A549 (cell line): ENCODE data around the gene ZP3. TPM values are rescaled to one million over a fixed set of nuclear protein-coding genes. Genes with fewer than 3 reads are reported as not detected.

ENCODE experiments used
- ATAC-seq, 2 experiments: fragments of 200-7000 bp in 1 of 2; fragments of >200 bp in 1 of 2; cut with Nextera tagmentation in 1 of 2; cut with Tn5 transposase in 1 of 2; 3 replicates each; pipeline versions ENCODE4 v1.8.0 to v1.9.1; 2018 to 2020; ENCODE audit warnings: mild to moderate bottlenecking in 1 of 2, moderate library complexity in 1 of 2
- CTCF ChIA-PET: fragments of 300-600 bp; sonication (Branson Sonifier 250); formaldehyde crosslinking; extraction: SDS; loops from one replicate; lab custom pipeline; 2021; ENCODE audit warnings: antibody characterized with exemption, inconsistent platforms; lab: Yijun Ruan, JAX
- POLR2A ChIA-PET: fragments of 350-600 bp; formaldehyde crosslinking; extraction: SDS; loops from one replicate; lab custom pipeline; 2021; ENCODE audit warnings: antibody characterized with exemption, inconsistent platforms; lab: Yijun Ruan, JAX
- DNase-seq, 2 experiments: peaks; one replicate each; pipeline versions ENCODE4 v3.0.0 to v3.0.0-alpha.2; 2011 to 2016; ENCODE audit warnings: low read depth in 1 of 2, low spot score in 1 of 2
- FAIRE-seq: peaks from 2 replicates; lab custom pipeline; 2011; peaks lifted over from hg19 to GRCh38; lab: Jason Lieb, UNC
- H3K27ac ChIP-seq, 2 experiments: fragments of >200 bp; sonication (Bioruptor Twin); formaldehyde crosslinking; 3 replicates each; pipeline ENCODE4 v1.5.1; 2016 to 2017
- H3K4me1 ChIP-seq: fragments of >200 bp; sonication (Bioruptor Twin); formaldehyde crosslinking; 3 replicates; pipeline ENCODE4 v1.6.1; 2016
- H3K4me2 ChIP-seq: fragments of >200 bp; sonication (Bioruptor Twin); formaldehyde crosslinking; 3 replicates; pipeline ENCODE4 v1.6.1; 2016
- H3K4me3 ChIP-seq: fragments of >200 bp; sonication (Bioruptor Twin); formaldehyde crosslinking; 3 replicates; pipeline ENCODE4 v1.5.1; 2016
- H3K9me3 ChIP-seq: fragments of >200 bp; sonication (Bioruptor Twin); formaldehyde crosslinking; 3 replicates; pipeline ENCODE4 v1.6.1; 2016
- CBX2 ChIP-seq: fragments of 200-600 bp; sonication (generic); IDR thresholded peaks from 2 replicates; pipeline ENCODE4 v1.6.1; 2016; ENCODE audit warnings: low read depth, mild to moderate bottlenecking, borderline replicate concordance
- CEBPB ChIP-seq, 2 experiments: fragments of >200 bp in 1 of 2; sonication (Bioruptor Twin) in 1 of 2; formaldehyde crosslinking in 1 of 2; IDR thresholded peaks; 2 replicates each; pipeline ENCODE4 v1.6.1; 2012 to 2016
- CHD2 ChIP-seq: fragments of 150-350 bp; IDR thresholded peaks from 2 replicates; pipeline ENCODE4 v1.6.1; 2014; ENCODE audit warnings: low read length; ENCODE audit not compliant: partially characterized antibody
- CHD4 ChIP-seq: fragments of 200-600 bp; sonication (generic); IDR thresholded peaks from 2 replicates; pipeline ENCODE4 v1.6.1; 2016; ENCODE audit warnings: antibody characterized with exemption, mild to moderate bottlenecking, borderline replicate concordance
- EHF ChIP-seq: fragments of 250-450 bp; sonication (Bioruptor Pico); IDR thresholded peaks from 2 replicates; pipeline ENCODE4 v1.5.0; 2020; ENCODE audit warnings: mild to moderate bottlenecking
- ESRRA ChIP-seq: fragments of 150-350 bp; IDR thresholded peaks from 2 replicates; pipeline ENCODE4 v1.6.1; 2014; ENCODE audit warnings: mild to moderate bottlenecking, low read length, borderline replicate concordance
- FOXS1 ChIP-seq: fragments of 250-450 bp; sonication (Bioruptor Pico); IDR thresholded peaks from 2 replicates; pipeline ENCODE4 v1.5.0; 2020; ENCODE audit warnings: mild to moderate bottlenecking, moderate library complexity
- HOXB13 ChIP-seq: fragments of 250-450 bp; sonication (Bioruptor Pico); IDR thresholded peaks from 2 replicates; pipeline ENCODE4 v1.5.0; 2020; ENCODE audit warnings: low read depth, mild to moderate bottlenecking, moderate library complexity
- JUN ChIP-seq, 2 experiments: fragments of >200 bp; sonication (Bioruptor Twin); formaldehyde crosslinking; IDR thresholded peaks; 2 replicates in 1 of 2; 3 replicates in 1 of 2; pipeline ENCODE4 v1.6.1; 2016 to 2017
- JUNB ChIP-seq: fragments of >200 bp; sonication (Bioruptor Twin); formaldehyde crosslinking; IDR thresholded peaks from 2 replicates; pipeline ENCODE4 v1.6.1; 2016
- KDM1A ChIP-seq: fragments of 200-600 bp; sonication (generic); IDR thresholded peaks from 2 replicates; pipeline ENCODE4 v1.6.1; 2016; ENCODE audit warnings: low read depth, mild to moderate bottlenecking
- MAFK ChIP-seq: fragments of 450-650 bp; IDR thresholded peaks from 2 replicates; pipeline ENCODE4 v1.6.1; 2014; ENCODE audit not compliant: partially characterized antibody
- MYC ChIP-seq: IDR thresholded peaks from 2 replicates; pipeline ENCODE4 v1.6.1; 2012; ENCODE audit warnings: mild to moderate bottlenecking, inconsistent platforms, low read length, improper control_type of control experiment, borderline replicate concordance
- NFE2L2 ChIP-seq: fragments of 150-350 bp; conservative IDR thresholded peaks from 2 replicates; pipeline ENCODE4 v1.6.1; 2014; ENCODE audit warnings: low read length
- NR3C1 ChIP-seq: fragments of >200 bp; sonication (Bioruptor Twin); formaldehyde crosslinking; IDR thresholded peaks from 3 replicates; pipeline ENCODE4 v1.6.1; 2017
- PBX3 ChIP-seq: IDR thresholded peaks from 2 replicates; pipeline ENCODE4 v1.6.1; 2012
- PHF8 ChIP-seq: fragments of 200-600 bp; sonication (generic); IDR thresholded peaks from 2 replicates; pipeline ENCODE4 v1.6.1; 2016; ENCODE audit warnings: low read depth, mild to moderate bottlenecking, antibody characterized with exemption, moderate library complexity, borderline replicate concordance
- RAD21 ChIP-seq, 2 experiments: fragments of >200 bp in 1 of 2; sonication (Bioruptor Twin) in 1 of 2; formaldehyde crosslinking in 1 of 2; IDR thresholded peaks in 1 of 2; conservative IDR thresholded peaks in 1 of 2; 2 replicates in 1 of 2; 3 replicates in 1 of 2; pipeline ENCODE4 v1.6.1; 2012 to 2018; ENCODE audit warnings: inconsistent platforms in 1 of 2
- RARB ChIP-seq: fragments of 250-450 bp; sonication (Bioruptor Pico); IDR thresholded peaks from 2 replicates; pipeline ENCODE4 v1.8.0; 2021; ENCODE audit warnings: mild to moderate bottlenecking, moderate library complexity
- RFX5 ChIP-seq: fragments of 450-650 bp; IDR thresholded peaks from 2 replicates; pipeline ENCODE4 v1.7.1; 2014; ENCODE audit warnings: antibody characterized with exemption, mild to moderate bottlenecking, moderate library complexity
- RNF2 ChIP-seq: fragments of 200-600 bp; sonication (generic); IDR thresholded peaks from 2 replicates; pipeline ENCODE4 v1.6.1; 2016; ENCODE audit warnings: low read depth, mild to moderate bottlenecking, antibody characterized with exemption, moderate library complexity, borderline replicate concordance
- SREBF2 ChIP-seq: fragments of 450-650 bp; IDR thresholded peaks from 2 replicates; pipeline ENCODE4 v1.6.1; 2014; ENCODE audit warnings: mild to moderate bottlenecking, moderate library complexity
- TP53 ChIP-seq: fragments of 250-450 bp; sonication (Bioruptor Pico); IDR thresholded peaks from 2 replicates; pipeline ENCODE4 v1.5.0; 2021; ENCODE audit warnings: mild to moderate bottlenecking, moderate library complexity
- ZC3H11A ChIP-seq: fragments of 450-650 bp; IDR thresholded peaks from 2 replicates; pipeline ENCODE4 v1.6.1; 2014; ENCODE audit warnings: antibody characterized with exemption, mild to moderate bottlenecking
- ZSCAN20 ChIP-seq: fragments of 250-450 bp; sonication (Bioruptor Pico); IDR thresholded peaks from 2 replicates; pipeline ENCODE4 v1.8.0; 2022; ENCODE audit warnings: mild to moderate bottlenecking, moderate library complexity
- WGBS: methylation state at CpG from one replicate; pipeline ENCODE4 v1.1.6; 2017; ENCODE audit errors: missing lambda C conversion rate; 5-methylcytosine and 5-hydroxymethylcytosine counted together
- polyA plus RNA-seq, 4 experiments: library from polyadenylated mRNA; depleted of rRNA in 3 of 4; stranded (reverse); fragments of >200 nt; fragmentation: RNase III in 1 of 4; extraction: RNeasy Plus Mini Kit Qiagen cat#74134 plus additional on column Dnase treatment in 1 of 4; gene quantifications; 2 replicates in 3 of 4; 3 replicates in 1 of 4; pipeline ENCODE4 v1.2.3, GENCODE V29; 2011 to 2017
- TF ChIP-seq, protein P1 (sequence below): fragments of >200 bp; sonication (Bioruptor Twin); formaldehyde crosslinking; IDR thresholded peaks from 3 replicates; pipeline ENCODE4 v1.5.1; 2016
- TF ChIP-seq, protein P2 (sequence below): fragments of >200 bp; sonication (Bioruptor Twin); formaldehyde crosslinking; IDR thresholded peaks from 2 replicates; pipeline ENCODE4 v1.6.1; 2016

ZP3 gene
- polyA plus RNA-seq, 2 of the 4 experiments (the other 2 are of a cell fraction): 21.4 to 26.5 TPM

DNA sequence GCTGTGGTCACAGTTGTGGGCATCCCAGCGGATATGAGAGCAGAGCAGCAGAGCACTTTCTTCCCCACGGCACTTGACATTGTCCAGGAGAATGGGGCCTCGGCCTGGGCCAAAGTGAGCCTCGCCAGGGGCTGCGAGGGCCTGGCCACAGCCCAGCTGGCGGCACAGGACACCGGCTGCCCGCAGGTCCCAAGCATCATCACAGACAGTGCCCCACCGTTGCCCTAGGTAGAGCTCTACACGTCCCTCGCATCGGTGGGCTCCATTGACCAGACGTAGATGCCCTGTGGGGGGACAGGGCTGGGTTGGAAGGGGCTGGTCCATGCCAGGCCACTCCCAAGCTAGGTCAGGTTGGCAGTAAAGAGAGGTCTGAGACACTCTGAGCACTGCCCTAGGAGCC lies 34.7 kb upstream of the ZP3 start:
- H3K27ac ChIP-seq: peak overlapping the region; percentile 83 to 96; a peak in 5 of 6 replicates
- no peak for TF ChIP-seq EHF (CRISPR knock-in tag)
- POLR2A ChIA-PET: no interaction called here
- no peak overlapping the region for H3K4me3 ChIP-seq
- no peak overlapping the region for H3K4me2 ChIP-seq
- WGBS: 73% methylated on average over 1 of the region's 13 CpGs
- CTCF ChIA-PET: interaction anchor here (1.1 to 1.5 kb wide), 3 partner anchors 9 to 30 kb away, joined by 3 to 4 read pairs (median 4); no protein-coding TSS in a partner anchor
- no peak for FAIRE-seq
- no peak for ATAC-seq
- no peaks in the 10 kb centered on the region for H3K9me3 ChIP-seq
- peaks cover 22% of the 10 kb centered on the region for H3K4me1 ChIP-seq
- no peak for DNase-seq

GRCh38 chr7:76392531-76393115 lies 32.1 kb upstream of the ZP3 start:
- WGBS: 37% methylated on average over 12 of the region's 12 CpGs
- H3K9me3 ChIP-seq: no peaks in the 10 kb centered on the region
- ATAC-seq: peak in 1 of 2 experiments; percentile 4; a peak in 1 of 6 replicates
- peaks cover 33% of the 10 kb centered on the region for H3K4me1 ChIP-seq
- ChIA-PET POLR2A (interaction anchor here (0.5 to 3.1 kb wide), 4 partner anchors 20 to 33 kb away, joined by 3 to 18 read pairs (median 4); partner anchors contain the start of gene YWHAG), CTCF (interaction anchor here (0.6 to 1.3 kb wide), 2 partner anchors 21 to 33 kb away, joined by 4 to 7 read pairs; no protein-coding TSS in a partner anchor)
- H3K4me2 ChIP-seq: peak overlapping the region; percentile 91
- FAIRE-seq: no peak
- no peak for DNase-seq
- peak overlapping the region; percentile 22; the same call in 2 of the 3 replicates for H3K4me3 ChIP-seq
- TF ChIP-seq RNF2 (no peak), FOXS1 (CRISPR knock-in tag) (no peak), CEBPB (IDR thresholded peaks at IDR 0.05) (peak; percentile 28 to 48; a peak in 2 of 4 replicates), NR3C1 (no peak), CHD2 (no peak), ZSCAN20 (no peak), PHF8 (no peak), CHD4 (no peak), JUN (IDR thresholded peaks at IDR 0.05) (0 out of 5 replicates have a peak, but pooled peaks of 1 of the 2 experiments have one; percentile 30), RFX5 (no peak), ESRRA (no peak), NFE2L2 (no peak), CBX2 (no peak), ZC3H11A (no peak), PBX3 (no peak), MYC (no peak)
- TF ChIP-seq, protein P1, sequence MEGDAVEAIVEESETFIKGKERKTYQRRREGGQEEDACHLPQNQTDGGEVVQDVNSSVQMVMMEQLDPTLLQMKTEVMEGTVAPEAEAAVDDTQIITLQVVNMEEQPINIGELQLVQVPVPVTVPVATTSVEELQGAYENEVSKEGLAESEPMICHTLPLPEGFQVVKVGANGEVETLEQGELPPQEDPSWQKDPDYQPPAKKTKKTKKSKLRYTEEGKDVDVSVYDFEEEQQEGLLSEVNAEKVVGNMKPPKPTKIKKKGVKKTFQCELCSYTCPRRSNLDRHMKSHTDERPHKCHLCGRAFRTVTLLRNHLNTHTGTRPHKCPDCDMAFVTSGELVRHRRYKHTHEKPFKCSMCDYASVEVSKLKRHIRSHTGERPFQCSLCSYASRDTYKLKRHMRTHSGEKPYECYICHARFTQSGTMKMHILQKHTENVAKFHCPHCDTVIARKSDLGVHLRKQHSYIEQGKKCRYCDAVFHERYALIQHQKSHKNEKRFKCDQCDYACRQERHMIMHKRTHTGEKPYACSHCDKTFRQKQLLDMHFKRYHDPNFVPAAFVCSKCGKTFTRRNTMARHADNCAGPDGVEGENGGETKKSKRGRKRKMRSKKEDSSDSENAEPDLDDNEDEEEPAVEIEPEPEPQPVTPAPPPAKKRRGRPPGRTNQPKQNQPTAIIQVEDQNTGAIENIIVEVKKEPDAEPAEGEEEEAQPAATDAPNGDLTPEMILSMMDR: no peak
- peak overlapping the region; percentile 88 to 96 for H3K27ac ChIP-seq

DNA sequence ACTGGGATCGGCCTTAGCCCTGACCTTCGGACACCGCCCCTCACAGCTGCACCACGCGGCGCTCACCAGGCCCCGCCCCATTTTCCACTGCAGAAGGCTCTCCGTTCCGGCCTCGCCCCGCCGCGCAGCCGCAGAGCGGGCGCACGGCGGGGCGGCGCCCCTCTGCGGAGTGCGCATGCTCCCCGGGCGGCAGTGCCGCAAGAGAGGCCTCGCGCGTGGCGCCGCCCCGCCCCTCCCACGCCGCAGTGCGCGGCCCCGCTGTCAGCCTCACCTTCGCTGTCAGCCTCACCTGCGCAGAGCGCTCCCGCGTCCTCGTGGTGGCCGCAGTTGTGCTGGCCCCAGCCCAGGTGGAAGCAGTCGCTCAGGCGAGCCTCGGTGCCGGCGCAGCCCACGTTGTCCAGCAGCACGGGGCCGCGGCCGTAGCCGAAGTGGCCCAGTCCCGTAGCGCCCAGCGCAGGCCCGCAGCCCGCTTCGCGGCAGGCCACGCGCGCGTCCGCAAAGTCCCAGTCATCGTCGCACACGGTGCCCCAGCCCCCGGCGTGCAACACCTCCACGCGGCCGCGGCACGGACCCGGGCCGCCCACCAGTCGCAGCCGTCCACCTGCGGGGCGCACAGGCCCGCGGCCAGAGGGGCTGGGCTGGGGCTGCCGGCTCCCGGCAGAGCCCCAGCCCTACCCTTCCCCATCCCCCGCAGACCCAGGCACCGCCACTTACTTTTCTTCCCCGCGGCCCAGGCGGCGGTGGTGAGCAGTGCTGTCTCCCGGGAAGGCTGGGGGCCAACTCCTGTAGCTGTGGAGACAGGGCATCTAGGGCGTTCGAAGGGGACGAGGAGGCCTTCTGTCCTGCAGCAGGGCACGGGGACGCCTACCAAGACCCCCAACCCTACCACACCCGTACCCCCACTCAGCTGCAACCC lies 31.4 kb upstream of the ZP3 start:
- no peak for FAIRE-seq
- peaks cover 39% of the 10 kb centered on the region for H3K4me1 ChIP-seq
- POLR2A ChIA-PET: interaction anchor here (0.5 to 3.1 kb wide), 4 partner anchors 19 to 34 kb away, joined by 3 to 18 read pairs (median 4); partner anchors contain the start of gene YWHAG
- TF ChIP-seq HOXB13 (CRISPR knock-in tag) (peak; percentile 97), JUNB (no peak), MAFK (no peak), TP53 (CRISPR knock-in tag) (peak; percentile 74; the same call in 1 of the 2 replicates), RAD21 (conservative IDR thresholded peaks at IDR 0.05 in 1 of 2, IDR thresholded peaks at IDR 0.05 in 1 of 2) (no peak), MYC (peak; percentile 90), RFX5 (no peak), PHF8 (peak; percentile 60; the same call in 1 of the 2 replicates), RNF2 (no peak), FOXS1 (CRISPR knock-in tag) (0 out of 2 replicates have a peak, but pooled peaks have one; percentile 26), SREBF2 (no peak), KDM1A (no peak), RARB (CRISPR knock-in tag) (no peak), CEBPB (IDR thresholded peaks at IDR 0.05) (no peak)
- TF ChIP-seq, protein P2, sequence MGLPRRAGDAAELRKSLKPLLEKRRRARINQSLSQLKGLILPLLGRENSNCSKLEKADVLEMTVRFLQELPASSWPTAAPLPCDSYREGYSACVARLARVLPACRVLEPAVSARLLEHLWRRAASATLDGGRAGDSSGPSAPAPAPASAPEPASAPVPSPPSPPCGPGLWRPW: no peak

More for the DNA sequence above, 31.4 kb upstream of the ZP3 start:
- Histone ChIP-seq H3K9me3 (no peaks in the 10 kb centered on the region), H3K4me2 (peak overlapping the region; percentile 91), H3K27ac (peak overlapping the region; percentile 88 to 96), H3K4me3 (peak overlapping the region; percentile 53)
- DNase-seq (peak; percentile 91 to 92), ATAC-seq (peak; percentile 74 to 80)
- CTCF ChIA-PET: interaction anchor here (0.6 to 1.8 kb wide), 6 partner anchors 10 to 74 kb away, joined by 3 to 7 read pairs (median 4); partner anchors contain the start of gene YWHAG
- 32% methylated on average over 31 of the region's 99 CpGs for WGBS
